HG02588 (cell line): ENCODE measurements around the gene RAD51B.

ENCODE experiments used
- ATAC-seq: cut with Tn5 transposase; IDR thresholded peaks from one replicate; pipeline ENCODE4 v1.9.1; 2021; ENCODE audit warnings: mild to moderate bottlenecking, moderate library complexity; ENCODE audit not compliant: unreplicated experiment

The RAD51B gene

GRCh38 chr14:68612049-68612448 lies 792.5 kb downstream of the RAD51B start:
- no peak for ATAC-seq

DNA sequence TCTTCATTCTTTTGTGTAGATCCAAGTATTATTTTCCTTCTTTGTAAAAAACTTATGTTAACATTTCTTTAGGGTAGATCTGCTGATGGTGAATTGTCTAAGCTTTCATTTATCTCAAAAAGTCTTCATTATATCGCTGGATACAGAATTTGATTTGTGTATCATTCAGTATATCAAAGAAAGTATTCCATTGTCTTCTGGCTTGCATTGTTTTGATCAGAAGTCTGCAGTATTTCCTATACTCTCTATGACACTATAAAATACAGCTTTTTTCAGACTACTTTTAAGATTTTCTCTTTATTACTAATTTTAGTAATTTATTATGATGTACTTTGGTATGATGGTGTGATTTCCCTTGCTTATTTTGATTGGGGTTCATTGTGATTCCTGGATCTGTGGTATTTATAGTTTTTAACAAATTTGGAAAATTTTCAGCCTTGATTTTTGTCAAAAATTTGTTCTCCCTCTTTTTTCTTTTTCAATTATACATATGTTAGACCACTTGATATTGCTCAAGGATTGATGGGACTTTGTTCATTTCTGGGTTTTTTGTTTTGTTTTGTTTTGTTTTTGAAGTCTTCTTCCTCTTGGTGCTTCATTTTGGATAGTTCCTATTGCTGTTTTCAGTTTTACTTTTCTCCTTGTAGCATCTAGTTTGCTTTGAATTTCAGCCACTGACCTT lies 796.8 kb downstream of the RAD51B start:
- no peak for ATAC-seq

DNA sequence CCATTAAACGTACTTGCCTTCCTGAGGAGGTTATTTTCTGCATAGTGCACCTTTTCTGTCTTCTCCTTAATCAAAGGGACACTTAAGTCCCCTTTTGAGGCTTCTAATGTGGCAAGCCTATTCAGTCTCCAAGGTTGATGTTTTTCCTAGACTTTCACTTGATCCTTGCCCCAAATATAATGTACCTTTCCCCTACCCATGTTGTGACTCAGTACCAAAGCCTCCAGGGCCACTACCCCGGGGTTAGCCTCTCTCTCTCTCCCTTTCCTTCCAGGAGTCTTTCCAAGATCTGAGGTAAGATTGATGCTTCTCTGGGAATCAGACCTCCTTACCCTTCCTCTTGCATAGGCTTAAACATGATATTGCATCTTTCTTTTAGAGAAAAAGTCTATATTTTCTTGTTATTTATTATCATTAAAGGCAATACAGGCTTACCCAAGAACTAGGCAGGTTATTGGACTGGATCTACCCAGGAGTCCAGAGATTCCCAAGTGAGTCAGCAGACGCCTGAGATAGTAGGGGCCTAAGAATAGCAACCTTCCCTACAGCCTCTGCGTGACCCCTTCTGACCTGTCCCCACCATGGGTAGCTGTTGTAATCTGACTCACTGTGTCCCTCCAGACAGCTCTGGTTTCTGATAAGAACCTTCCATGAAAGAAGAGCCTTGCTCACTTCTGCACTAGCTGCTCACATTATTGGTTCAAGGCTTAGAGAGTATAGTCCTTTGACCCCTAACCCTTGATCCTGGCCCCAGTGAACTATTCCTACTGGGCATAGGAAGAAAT lies 800.4 kb downstream of the RAD51B start:
- ATAC-seq = no peak

GRCh38 chr14:68621400-68622365 lies 802.1 kb downstream of the RAD51B start:
- ATAC-seq = no peak

- ATAC-seq = no peak
These were observed 803.3 kb downstream of the RAD51B start for GRCh38 chr14:68622856-68623255.

- no peak for ATAC-seq
These were observed 803.7 kb downstream of the RAD51B start for GRCh38 chr14:68623307-68623706.

DNA sequence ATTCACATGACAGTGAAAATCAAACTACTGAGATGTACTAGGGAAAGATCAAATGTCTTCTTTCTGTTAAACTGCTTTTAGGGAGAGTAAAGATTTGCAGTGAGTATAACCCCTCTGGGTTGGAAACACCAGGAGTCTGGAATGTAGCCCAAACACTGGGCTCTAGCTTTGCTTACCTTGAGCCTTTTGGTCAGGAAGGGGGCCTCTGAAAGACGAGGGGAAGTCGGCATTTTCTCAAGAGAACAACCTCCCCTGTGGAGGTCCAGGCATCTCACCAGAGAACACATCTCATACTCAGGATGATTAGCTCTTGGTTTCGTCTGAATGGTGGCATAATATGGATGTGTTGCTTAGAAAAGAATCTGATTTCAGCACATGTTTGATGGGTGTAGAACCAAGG lies 804.2 kb downstream of the RAD51B start:
- no peak for ATAC-seq

GRCh38 chr14:68624541-68625220 lies 805.1 kb downstream of the RAD51B start:
- ATAC-seq = no peak

DNA sequence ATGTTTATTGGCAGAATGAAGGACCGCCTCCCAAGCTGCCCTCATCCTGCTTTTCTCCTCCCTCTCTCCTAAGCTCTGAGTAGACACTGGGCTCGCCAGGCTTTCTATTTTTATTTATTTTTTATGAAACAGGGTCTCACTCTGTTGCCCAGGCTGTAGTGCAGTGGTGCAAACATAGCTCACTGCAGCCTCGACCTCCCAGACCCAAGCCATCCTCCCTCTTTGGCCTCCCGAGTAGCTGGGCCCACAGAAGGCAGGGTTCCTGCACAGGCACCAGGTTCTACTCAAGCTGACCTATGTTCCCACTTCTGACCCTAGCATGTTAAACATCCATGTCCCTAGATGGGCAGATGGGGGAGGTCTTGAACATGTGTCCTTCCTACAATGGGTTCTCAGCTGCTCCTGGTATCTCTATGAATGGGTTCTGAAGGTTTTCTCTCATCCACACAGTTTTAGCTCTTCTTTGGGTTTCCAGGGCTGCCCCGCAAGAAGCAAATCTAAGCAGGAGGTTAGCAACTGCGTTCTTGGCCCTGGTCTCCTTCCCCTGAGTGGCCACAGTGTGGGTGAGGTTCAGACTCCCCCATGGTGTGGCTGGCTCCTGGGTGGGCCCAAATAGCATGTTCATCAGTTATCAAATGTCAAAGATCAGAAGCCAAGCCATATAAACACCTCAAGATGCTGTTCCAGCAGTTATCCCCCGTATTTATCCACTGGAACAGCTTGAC lies 805.9 kb downstream of the RAD51B start:
- no peak for ATAC-seq

DNA sequence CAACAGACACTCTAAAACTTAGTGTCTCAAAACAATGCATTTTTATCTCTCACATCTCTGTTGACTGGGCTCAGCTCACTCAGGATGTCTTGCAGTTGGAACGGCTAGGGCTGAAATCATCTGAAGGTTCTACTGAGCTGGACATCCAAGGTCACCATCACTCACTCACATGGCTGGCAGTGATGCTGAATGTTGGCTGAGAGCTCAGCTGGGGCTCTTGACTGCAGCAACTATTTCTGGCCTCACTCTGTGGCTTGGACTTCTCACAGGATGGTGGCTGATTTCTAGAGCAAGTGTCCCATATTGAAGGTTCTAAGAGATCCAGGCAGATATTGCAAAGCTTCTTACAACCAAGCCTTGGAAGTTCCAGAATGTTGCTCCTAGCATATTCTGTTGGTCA lies 806.8 kb downstream of the RAD51B start:
- ATAC-seq = no peak

DNA sequence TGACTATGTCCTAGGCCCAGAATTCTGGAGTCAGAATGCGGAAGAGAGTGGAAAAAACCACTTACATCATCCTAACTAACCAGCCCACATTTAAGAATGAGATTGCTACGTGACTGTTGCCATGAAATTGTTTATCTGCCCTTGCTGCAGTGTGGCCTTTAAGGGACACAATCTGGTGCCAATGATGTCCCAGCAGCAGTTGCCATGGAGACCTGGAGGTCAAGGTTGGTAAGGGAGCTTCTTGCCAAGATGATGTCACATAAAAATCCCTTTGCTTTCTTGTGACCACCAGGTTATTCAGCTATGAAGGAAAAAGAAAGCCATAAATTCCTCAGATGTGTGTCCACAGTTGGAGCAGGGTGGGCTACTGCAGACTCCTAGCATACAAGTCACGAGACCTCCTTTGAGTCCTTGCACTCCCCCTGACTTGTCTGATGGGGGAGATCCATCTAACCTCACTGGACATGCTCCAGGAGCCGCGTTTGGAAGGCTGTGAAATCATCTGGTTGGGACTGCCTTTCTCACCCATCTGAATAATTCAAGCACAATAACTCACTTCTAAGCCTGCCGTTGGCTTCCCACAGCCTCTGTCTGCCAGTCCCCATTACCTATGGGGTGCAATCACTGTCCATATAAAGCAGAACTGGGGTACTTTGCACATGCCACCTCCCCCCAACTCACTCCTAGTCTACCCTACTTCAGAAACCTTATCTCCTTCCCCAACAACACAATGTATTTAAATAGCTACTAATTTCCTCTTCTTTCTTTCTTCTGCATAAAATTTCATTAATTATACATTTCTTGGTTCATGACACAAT lies 807.7 kb downstream of the RAD51B start:
- no peak for ATAC-seq

DNA sequence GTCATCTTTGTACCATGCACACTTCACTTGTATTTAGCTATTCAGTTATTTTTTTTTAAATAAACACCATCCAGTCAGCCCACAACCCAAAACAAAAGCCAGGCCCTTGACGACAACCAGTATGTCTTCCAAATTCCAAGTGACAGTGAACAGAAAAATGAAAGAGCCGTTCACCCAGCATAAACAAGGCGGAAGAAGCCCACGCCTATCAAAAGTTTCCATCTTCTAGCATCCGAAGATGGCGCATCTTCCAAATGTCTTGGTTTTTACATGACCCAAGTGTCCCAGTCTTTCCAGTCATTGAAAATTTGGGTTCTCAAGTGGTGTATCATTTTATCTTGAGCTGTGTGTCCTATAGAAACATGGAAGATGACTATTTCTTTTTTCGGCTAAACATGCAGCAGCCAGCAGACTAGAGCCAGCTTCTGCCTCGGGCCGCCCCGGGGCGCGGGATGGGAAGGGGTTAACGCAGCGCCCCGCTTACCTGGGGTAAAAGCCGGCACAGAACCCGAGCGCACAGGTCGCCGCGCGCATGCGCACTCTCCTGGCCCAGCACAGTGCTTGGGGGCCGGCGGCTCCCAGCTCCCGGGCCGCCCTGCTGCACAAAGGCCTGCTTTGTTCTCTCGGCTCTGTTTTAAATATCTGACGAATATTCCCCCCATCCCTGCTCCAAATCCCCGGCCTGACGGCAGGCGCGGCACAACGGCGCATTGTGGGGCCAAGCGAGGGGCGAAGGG lies 808.5 kb downstream of the RAD51B start:
- ATAC-seq = no peak

GRCh38 chr14:68628605-68629310 lies 809.2 kb downstream of the RAD51B start:
- no peak for ATAC-seq

DNA sequence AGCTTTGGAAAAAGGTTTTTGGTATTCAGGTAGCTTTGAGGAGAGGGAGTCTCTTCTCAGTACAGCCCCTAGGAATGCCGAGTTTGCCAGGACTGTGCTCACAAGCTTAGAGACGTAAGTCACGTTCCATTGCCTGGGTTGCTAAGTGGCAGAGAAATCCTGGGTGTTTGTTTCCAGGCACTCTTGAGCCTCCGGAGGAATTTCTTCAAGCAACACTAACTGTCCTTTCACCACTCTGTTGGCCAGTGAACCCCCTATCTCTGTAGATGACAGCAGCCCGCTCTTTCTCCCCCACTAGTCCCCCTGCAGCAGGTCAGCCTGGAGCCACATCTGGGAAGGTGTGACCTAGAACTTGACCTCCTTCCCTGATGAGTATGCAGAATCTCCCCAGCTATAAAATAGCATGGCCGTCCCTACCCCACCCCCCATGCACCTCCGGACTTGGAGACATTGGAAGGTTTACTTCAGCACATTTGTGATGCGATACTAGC lies 810.5 kb downstream of the RAD51B start:
- ATAC-seq = no peak

DNA sequence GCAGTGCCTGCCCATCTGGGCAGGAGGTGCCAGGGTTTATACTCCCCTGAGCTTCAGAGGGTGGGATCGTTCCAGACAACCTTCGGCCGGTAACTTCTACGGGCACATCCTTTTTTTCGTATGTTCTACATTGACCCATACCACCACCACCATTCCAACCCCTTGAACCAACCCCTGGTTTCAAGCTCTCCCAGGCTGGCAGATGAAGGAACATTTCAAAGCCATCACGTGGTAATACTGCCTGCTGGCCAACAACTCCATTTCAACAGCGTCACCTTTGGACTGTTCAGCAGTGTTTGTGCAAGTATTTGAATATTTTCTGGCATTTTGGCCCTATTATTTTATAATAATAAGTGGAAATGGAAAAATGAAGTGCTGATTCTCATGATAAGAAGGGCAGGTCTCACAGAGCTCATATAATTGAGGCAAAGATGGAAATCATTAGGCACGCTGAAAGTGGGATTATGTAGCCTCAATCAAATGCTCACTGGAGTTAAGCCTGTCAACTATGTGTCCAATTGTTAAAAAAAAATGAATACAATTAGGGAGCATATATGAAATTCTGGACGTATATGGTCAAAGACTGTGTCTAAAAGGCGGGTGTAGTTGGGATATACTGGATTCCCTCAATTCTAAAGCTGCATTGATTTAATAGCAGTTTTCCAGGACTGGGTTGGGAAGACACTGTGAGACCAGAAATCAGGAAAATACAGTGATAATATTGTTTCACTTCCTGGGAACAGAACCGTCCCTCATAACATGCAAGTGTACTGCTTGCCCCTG lies 811.2 kb downstream of the RAD51B start:
- ATAC-seq = no peak

DNA sequence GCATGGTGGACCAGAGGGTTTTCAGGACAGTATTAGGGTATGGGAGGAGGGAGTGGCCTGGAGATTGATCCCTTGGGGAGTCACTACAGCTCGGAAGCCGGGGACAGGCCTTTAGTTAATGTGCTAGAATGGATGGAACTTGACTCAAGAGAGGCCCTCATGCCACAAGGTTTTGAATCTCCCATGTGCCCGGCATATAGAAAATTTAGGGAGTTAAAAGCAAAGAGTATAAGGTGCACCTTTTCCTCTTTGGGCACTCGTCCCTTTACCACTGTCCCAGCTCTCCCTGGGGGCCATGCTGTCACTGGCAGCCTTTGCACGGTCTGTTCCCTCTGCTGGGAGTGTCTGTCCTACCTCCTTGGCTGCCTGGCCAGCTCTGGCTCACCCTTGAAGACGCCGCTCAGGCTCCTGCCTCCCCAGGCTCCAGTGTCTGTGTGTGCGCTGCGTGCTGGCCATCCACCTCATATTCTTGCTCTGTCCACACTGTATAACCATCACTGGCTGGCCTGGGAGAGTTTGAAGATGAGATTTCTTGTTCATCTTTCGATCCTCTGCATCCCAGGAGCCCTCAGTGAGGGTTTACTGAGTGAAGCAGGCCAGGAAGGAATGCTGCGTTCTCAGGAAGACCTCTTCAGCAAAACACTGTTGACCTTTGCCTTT lies 811.9 kb downstream of the RAD51B start:
- ATAC-seq = no peak
